Kasumi-1 (cell line): ENCODE measurements around the gene LAMTOR1.
"Not testable (repeated sequence)": the region's sequence is repeated elsewhere in the genome, so short reads cannot be mapped to it uniquely, and the experiment has no call there.

Source experiments
- DNase-seq, 2 experiments: peaks; one replicate each; lab custom pipeline; 2025; lab: John Stamatoyannopoulos, UW

The LAMTOR1 gene

GRCh38 chr11:72102946-72103753 lies at the start of gene LAMTOR1:
Gene LAMTOR1, minus strand, starts transcription at chr11:72103297. Its CDS starts 73 bp downstream, at chr11:72103224.
- peak; percentile 94 to 97 for DNase-seq

GRCh38 chr11:72150882-72151281 lies 47.8 kb upstream of the LAMTOR1 start:
- no peak for DNase-seq

- DNase-seq: no peak
Observed at GRCh38 chr11:72146625-72147024, 43.5 kb upstream of the LAMTOR1 start.

- no peak for DNase-seq
Observed at GRCh38 chr11:72144807-72145565, 41.9 kb upstream of the LAMTOR1 start.

GRCh38 chr11:72142543-72142942 lies 39.4 kb upstream of the LAMTOR1 start:
- DNase-seq: not testable (repeated sequence)

GRCh38 chr11:72142086-72142485 lies 39.0 kb upstream of the LAMTOR1 start:
- DNase-seq: not testable (repeated sequence)

- no peak for DNase-seq
Observed at GRCh38 chr11:72141066-72141465, 38.0 kb upstream of the LAMTOR1 start.

- DNase-seq: no peak
Observed at GRCh38 chr11:72140661-72141060, 37.6 kb upstream of the LAMTOR1 start.

GRCh38 chr11:72139500-72139899 lies 36.4 kb upstream of the LAMTOR1 start:
- no peak for DNase-seq

- DNase-seq: no peak
Observed at GRCh38 chr11:72138821-72139390, 35.8 kb upstream of the LAMTOR1 start.

GRCh38 chr11:72136684-72137262 lies 33.7 kb upstream of the LAMTOR1 start:
- no peak for DNase-seq

- no peak for DNase-seq
Observed at GRCh38 chr11:72135891-72136683, 33.0 kb upstream of the LAMTOR1 start.

GRCh38 chr11:72135473-72135872 lies 32.4 kb upstream of the LAMTOR1 start, which contains the start of gene FOLR3:
Gene FOLR3, plus strand, starts transcription at chr11:72135725. Its CDS starts 228 bp downstream, at chr11:72135953.
- not testable (repeated sequence) for DNase-seq

GRCh38 chr11:72132646-72133045 lies 29.5 kb upstream of the LAMTOR1 start:
- DNase-seq: peak in 1 of 2 experiments; percentile 13

GRCh38 chr11:72129381-72129780 lies 26.3 kb upstream of the LAMTOR1 start:
- no peak for DNase-seq

GRCh38 chr11:72127923-72128322 lies 24.8 kb upstream of the LAMTOR1 start:
- no peak for DNase-seq

- DNase-seq: no peak
Observed at GRCh38 chr11:72125956-72126355, 22.9 kb upstream of the LAMTOR1 start.

- no peak for DNase-seq
Observed at GRCh38 chr11:72124046-72124445, 20.9 kb upstream of the LAMTOR1 start.

GRCh38 chr11:72123117-72123653 lies 20.1 kb upstream of the LAMTOR1 start:
- DNase-seq: no peak

- DNase-seq: no peak
Observed at GRCh38 chr11:72122607-72123006, 19.5 kb upstream of the LAMTOR1 start.

- DNase-seq: no peak
Observed at GRCh38 chr11:72120930-72121329, 17.8 kb upstream of the LAMTOR1 start.
